Caco-2 (cell line): ENCODE data around the gene SMG1. TPM values are rescaled to one million over a fixed set of nuclear protein-coding genes. Genes with fewer than 3 reads are reported as not detected.

Experiments used
- BruUV-seq: library from RNA; stranded (reverse); fragments of 400-500 nt; replicated peaks from 2 replicates; lab custom pipeline; 2021; lab: Mats Ljungman, UMichigan
- CTCF ChIA-PET: fragments of 300-600 bp; sonication (Branson Sonifier 250); formaldehyde crosslinking; loops from one replicate; lab custom pipeline; 2022; ENCODE audit warnings: antibody characterized with exemption; lab: Charles Lee
- POLR2A ChIA-PET: fragments of 300-600 bp; sonication (Branson Sonifier 250); formaldehyde crosslinking; loops from one replicate; lab custom pipeline; 2022; ENCODE audit warnings: antibody characterized with exemption; lab: Charles Lee
- DNase-seq, 2 experiments: peaks; one replicate each; pipeline versions ENCODE4 v3.0.0 to v3.0.0-alpha.2; 2020 to 2022
- H3K27me3 ChIP-seq: replicated peaks from 2 replicates; pipeline ENCODE4 v1.6.0; 2011; ENCODE audit warnings: low read length; ENCODE audit not compliant: control insufficient read depth, insufficient read depth
- H3K36me3 ChIP-seq: 2 replicates; pipeline ENCODE4 v1.5.1; 2011; ENCODE audit warnings: low read length; ENCODE audit not compliant: control insufficient read depth, insufficient read depth
- H3K4me1 ChIP-seq: fragments of 250-450 bp; sonication (Bioruptor Pico); 2 replicates; pipeline ENCODE4 v1.5.1; 2020; ENCODE audit warnings: mild to moderate bottlenecking
- H3K4me3 ChIP-seq: 2 replicates; pipeline ENCODE4 v1.5.1; 2011; ENCODE audit warnings: low read depth, mild to moderate bottlenecking, control low read depth, low read length
- H3K9me3 ChIP-seq: fragments of 250-450 bp; sonication (Bioruptor Pico); 2 replicates; pipeline ENCODE4 v1.5.1; 2020; ENCODE audit warnings: mild to moderate bottlenecking, moderate library complexity
- H3K27ac Mint-ChIP-seq: one replicate; pipeline ENCODE4 v1.8.0; 2022; ENCODE audit warnings: mixed read lengths; ENCODE audit not compliant: unreplicated experiment
- H3K27me3 Mint-ChIP-seq: one replicate; pipeline ENCODE4 v1.8.0; 2022; ENCODE audit warnings: mixed read lengths; ENCODE audit not compliant: insufficient read depth, unreplicated experiment
- H3K36me3 Mint-ChIP-seq: one replicate; pipeline ENCODE4 v1.8.0; 2022; ENCODE audit warnings: mild to moderate bottlenecking, mixed read lengths; ENCODE audit not compliant: insufficient read depth, unreplicated experiment
- H3K4me1 Mint-ChIP-seq: one replicate; pipeline ENCODE4 v1.8.0; 2022; ENCODE audit warnings: low read depth, mixed read lengths; ENCODE audit not compliant: unreplicated experiment
- H3K4me3 Mint-ChIP-seq: one replicate; pipeline ENCODE4 v1.8.0; 2022; ENCODE audit warnings: mild to moderate bottlenecking, moderate library complexity, mixed read lengths; ENCODE audit not compliant: unreplicated experiment
- H3K9me3 Mint-ChIP-seq: one replicate; pipeline ENCODE4 v1.8.0; 2022; ENCODE audit warnings: mixed read lengths; ENCODE audit not compliant: unreplicated experiment
- CTCF ChIP-seq, 2 experiments: fragments of 200-600 bp in 1 of 2; IDR thresholded peaks; 1 replicate in 1 of 2; 2 replicates in 1 of 2; pipeline versions ENCODE4 v1.5.1 to v1.8.0; 2011 to 2022; ENCODE audit warnings: antibody characterized with exemption in 1 of 2, control low read depth in 1 of 2, inconsistent platforms in 1 of 2, low read depth in 1 of 2, low read length in 1 of 2, mild to moderate bottlenecking in 1 of 2, moderate library complexity in 1 of 2; ENCODE audit not compliant: insufficient read depth in 1 of 2, severe bottlenecking in 1 of 2, unreplicated experiment in 1 of 2
- intact Hi-C: fragments of 100-400 bp; cut with micrococcal nuclease; formaldehyde crosslinking; loops from one replicate; pipeline ENCODE4 v1.10.0; 2022; ENCODE audit not compliant: unreplicated experiment
- total RNA-seq: library from RNA; stranded (reverse); gene quantifications from 2 replicates; pipeline ENCODE4 v1.2.3, GENCODE V29; 2022

SMG1 gene
- total RNA-seq, 1 experiment from 2014 or later = 79.1 TPM

- H3K4me3 Mint-ChIP-seq = no peak overlapping the region
- H3K27ac Mint-ChIP-seq = no peak overlapping the region
- H3K36me3 Mint-ChIP-seq = peaks cover 51% of the 10 kb centered on the region
- H3K4me3 ChIP-seq = no peak overlapping the region
- CTCF ChIA-PET = no interaction called here
- no peaks in the 10 kb centered on the region for H3K9me3 Mint-ChIP-seq
- H3K9me3 ChIP-seq = no peaks in the 10 kb centered on the region
- BruUV-seq = no TSS peak
- no peaks in the 10 kb centered on the region for H3K27me3 ChIP-seq
- H3K4me1 Mint-ChIP-seq = no peaks in the 10 kb centered on the region
- TF ChIP-seq CTCF (IDR thresholded peaks at IDR 0.05; ENCODE audit: insufficient read depth in 1 of 2, low read depth in 1 of 2, low read length in 1 of 2, severe bottlenecking in 1 of 2, unreplicated experiment in 1 of 2) = no peak
- H3K4me1 ChIP-seq = no peaks in the 10 kb centered on the region
- intact Hi-C loops = no loop called here
- no peak for DNase-seq
- POLR2A ChIA-PET = interaction anchor here (0.6 kb wide), 1 partner anchor 54 kb away, joined by 4 read pairs; no protein-coding TSS in a partner anchor
- H3K27me3 Mint-ChIP-seq = no peaks in the 10 kb centered on the region
- 0 out of 2 replicates have a peak, but pooled peaks cover 1% of the 10 kb centered on the region for H3K36me3 ChIP-seq
Measured at GRCh38 chr16:18855196-18855595, 71.0 kb downstream of the SMG1 start.

DNA sequence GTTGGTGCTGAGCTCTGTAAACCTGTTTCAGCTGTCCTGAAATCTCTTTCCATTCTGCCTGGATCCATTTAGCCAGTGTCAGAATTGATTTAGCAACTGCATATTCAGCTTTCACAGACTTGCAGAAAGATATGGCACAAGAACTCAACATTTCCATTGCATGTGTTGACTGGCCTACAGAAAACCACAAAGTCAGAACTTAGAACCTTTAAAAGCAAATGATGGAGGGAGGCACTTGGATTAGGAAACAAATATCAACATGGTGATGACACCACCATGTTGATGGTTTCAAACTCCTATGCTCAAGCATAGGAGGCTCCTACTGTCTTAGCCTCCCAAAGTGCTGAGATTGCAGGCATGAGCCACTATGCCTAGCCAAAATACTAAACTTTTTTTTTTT lies 72.5 kb downstream of the SMG1 start:
- BruUV-seq = no TSS peak
- no peaks in the 10 kb centered on the region for H3K9me3 ChIP-seq
- no peak for DNase-seq
- no peak overlapping the region for H3K4me3 ChIP-seq
- no peaks in the 10 kb centered on the region for H3K4me1 ChIP-seq
- TF ChIP-seq CTCF (IDR thresholded peaks at IDR 0.05; ENCODE audit: insufficient read depth in 1 of 2, low read depth in 1 of 2, low read length in 1 of 2, severe bottlenecking in 1 of 2, unreplicated experiment in 1 of 2) = no peak
- no peaks in the 10 kb centered on the region for H3K27me3 Mint-ChIP-seq
- no peaks in the 10 kb centered on the region for H3K27me3 ChIP-seq
- CTCF ChIA-PET = no interaction called here
- no peaks in the 10 kb centered on the region for H3K9me3 Mint-ChIP-seq
- H3K4me3 Mint-ChIP-seq = no peak overlapping the region
- H3K27ac Mint-ChIP-seq = no peak overlapping the region
- intact Hi-C loops = no loop called here
- peaks cover 1% of the 10 kb centered on the region; the same call in 1 of the 2 replicates for H3K36me3 ChIP-seq
- POLR2A ChIA-PET = no interaction called here
- H3K36me3 Mint-ChIP-seq = peaks cover 63% of the 10 kb centered on the region
- H3K4me1 Mint-ChIP-seq = no peaks in the 10 kb centered on the region

- H3K9me3 ChIP-seq = no peaks in the 10 kb centered on the region
- no TSS peak for BruUV-seq
- H3K36me3 Mint-ChIP-seq = peaks cover 63% of the 10 kb centered on the region
- no peaks in the 10 kb centered on the region for H3K9me3 Mint-ChIP-seq
- intact Hi-C loops = no loop called here
- H3K4me3 ChIP-seq = no peak overlapping the region
- H3K4me3 Mint-ChIP-seq = no peak overlapping the region
- H3K4me1 Mint-ChIP-seq = no peaks in the 10 kb centered on the region
- peaks cover 1% of the 10 kb centered on the region; the same call in 1 of the 2 replicates for H3K36me3 ChIP-seq
- no peak for TF ChIP-seq CTCF (IDR thresholded peaks at IDR 0.05; ENCODE audit: insufficient read depth in 1 of 2, low read depth in 1 of 2, low read length in 1 of 2, severe bottlenecking in 1 of 2, unreplicated experiment in 1 of 2)
- POLR2A ChIA-PET = no interaction called here
- no peaks in the 10 kb centered on the region for H3K27me3 Mint-ChIP-seq
- H3K4me1 ChIP-seq = no peaks in the 10 kb centered on the region
- no peak overlapping the region for H3K27ac Mint-ChIP-seq
- CTCF ChIA-PET = no interaction called here
- no peaks in the 10 kb centered on the region for H3K27me3 ChIP-seq
- no peak for DNase-seq
Measured at GRCh38 chr16:18852647-18853046, 73.6 kb downstream of the SMG1 start.
